ENCODE results near the gene ENAM.

Gene ENAM, protein sequence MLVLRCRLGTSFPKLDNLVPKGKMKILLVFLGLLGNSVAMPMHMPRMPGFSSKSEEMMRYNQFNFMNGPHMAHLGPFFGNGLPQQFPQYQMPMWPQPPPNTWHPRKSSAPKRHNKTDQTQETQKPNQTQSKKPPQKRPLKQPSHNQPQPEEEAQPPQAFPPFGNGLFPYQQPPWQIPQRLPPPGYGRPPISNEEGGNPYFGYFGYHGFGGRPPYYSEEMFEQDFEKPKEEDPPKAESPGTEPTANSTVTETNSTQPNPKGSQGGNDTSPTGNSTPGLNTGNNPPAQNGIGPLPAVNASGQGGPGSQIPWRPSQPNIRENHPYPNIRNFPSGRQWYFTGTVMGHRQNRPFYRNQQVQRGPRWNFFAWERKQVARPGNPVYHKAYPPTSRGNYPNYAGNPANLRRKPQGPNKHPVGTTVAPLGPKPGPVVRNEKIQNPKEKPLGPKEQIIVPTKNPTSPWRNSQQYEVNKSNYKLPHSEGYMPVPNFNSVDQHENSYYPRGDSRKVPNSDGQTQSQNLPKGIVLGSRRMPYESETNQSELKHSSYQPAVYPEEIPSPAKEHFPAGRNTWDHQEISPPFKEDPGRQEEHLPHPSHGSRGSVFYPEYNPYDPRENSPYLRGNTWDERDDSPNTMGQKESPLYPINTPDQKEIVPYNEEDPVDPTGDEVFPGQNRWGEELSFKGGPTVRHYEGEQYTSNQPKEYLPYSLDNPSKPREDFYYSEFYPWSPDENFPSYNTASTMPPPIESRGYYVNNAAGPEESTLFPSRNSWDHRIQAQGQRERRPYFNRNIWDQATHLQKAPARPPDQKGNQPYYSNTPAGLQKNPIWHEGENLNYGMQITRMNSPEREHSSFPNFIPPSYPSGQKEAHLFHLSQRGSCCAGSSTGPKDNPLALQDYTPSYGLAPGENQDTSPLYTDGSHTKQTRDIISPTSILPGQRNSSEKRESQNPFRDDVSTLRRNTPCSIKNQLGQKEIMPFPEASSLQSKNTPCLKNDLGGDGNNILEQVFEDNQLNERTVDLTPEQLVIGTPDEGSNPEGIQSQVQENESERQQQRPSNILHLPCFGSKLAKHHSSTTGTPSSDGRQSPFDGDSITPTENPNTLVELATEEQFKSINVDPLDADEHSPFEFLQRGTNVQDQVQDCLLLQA

DNA sequence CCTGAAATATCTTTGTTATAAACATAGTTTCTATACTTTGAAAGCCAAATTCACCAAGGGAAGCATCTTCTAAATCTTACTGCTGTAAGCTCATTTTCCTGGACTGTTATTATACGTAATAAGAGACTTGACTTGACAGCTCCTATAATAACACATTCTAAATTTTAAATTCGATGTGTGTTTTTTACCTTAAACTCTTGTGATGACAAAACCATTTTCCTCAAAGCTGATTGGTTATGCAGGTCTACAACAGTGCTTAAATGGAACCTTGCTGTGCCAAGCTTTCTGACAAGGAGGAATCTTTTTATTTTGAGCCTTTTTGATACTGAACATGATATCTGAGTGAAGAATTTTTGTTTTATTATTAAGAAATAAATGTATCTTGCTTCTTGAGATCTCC is at the start of gene ENAM:
TSS of gene ENAM (plus strand) at position 301 of the 400 bp plus-strand sequence. CDS start 757 bp downstream, outside the sequence.
- ATAC-seq (ENCODE audit: low read depth) = no peak
- no peaks in the 10 kb centered on the region for H3K9me3 Mint-ChIP-seq
- no peak within 1 kb of the TSS for H3K4me3 Mint-ChIP-seq
- H3K4me1 Mint-ChIP-seq = peaks cover 3% of the 10 kb centered on the region
- H3K27me3 Mint-ChIP-seq = no peaks in the 10 kb centered on the region
- no peak for DNase-seq (ENCODE audit: low spot score in 2 of 2)
- peak within 1 kb of the TSS; percentile 11 for H3K27ac Mint-ChIP-seq
- H3K36me3 Mint-ChIP-seq = peaks cover 6% of the 10 kb centered on the region

DNA sequence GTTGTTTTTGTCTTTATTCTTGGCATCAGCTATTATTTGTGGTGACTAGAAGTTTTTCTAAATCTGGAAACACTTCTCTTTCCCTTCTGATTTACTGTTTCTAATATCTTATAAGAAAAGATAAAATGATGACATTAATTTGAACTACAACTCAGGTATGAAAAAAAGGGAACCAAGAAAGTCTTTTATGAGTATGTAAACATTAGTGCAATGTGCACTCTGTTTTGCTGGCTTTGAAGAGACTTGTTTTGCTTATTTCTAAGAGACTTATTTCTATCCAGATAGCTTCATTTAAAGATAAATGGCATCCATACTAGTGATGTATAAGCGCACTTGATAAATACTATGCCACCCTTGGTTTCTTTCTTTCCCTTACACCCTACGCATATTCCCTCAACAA is 46.6 kb upstream of the ENAM start:
- Mint-ChIP-seq H3K9me3 (peaks cover 1% of the 10 kb centered on the region), H3K4me1 (no peaks in the 10 kb centered on the region), H3K4me3 (no peak overlapping the region), H3K27me3 (no peaks in the 10 kb centered on the region), H3K27ac (no peak overlapping the region), H3K36me3 (peaks cover 2% of the 10 kb centered on the region)
- no peak for DNase-seq (ENCODE audit: low spot score in 2 of 2)
- ATAC-seq (ENCODE audit: low read depth) = no peak

DNA sequence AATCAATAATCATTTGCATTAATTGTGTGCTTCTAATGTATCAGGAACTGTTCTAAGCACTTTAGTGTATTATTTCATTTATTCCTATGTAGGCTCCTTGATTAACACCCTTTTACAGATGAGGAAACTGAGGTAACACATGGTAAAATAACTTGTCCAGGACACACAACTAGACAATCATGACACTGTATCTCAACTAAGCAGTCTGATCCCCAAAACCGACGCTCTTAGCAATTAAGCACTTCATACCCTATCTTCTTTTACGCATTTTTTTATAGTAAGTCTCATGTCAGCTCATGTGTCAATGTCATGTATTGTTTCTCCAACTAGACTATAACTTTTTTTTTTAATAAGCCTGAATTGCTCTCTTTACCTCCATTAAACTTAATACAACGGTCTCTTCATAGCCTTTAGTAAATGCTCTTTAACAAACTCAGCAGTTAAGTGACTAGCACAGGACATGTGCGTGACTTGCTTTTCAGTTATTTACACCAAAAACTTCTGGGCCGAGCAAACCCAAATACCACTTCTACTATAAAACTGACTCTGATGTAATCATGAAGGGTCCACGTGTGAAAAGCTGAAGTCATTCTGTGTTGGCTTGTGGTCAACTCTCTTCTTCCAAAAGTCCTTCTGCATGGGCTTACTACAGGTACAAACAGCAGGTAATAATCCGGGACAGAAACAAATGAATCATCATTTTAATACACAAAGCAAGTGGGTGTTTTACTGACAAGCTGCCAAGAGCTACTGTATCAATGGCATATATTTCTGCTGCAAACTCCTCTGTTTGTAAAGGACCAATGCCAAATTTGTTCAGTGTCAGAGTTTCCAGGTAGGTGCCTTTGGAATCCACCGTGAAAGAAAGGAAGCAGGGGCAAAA is 44.4 kb upstream of the ENAM start:
- Mint-ChIP-seq H3K27me3 (no peaks in the 10 kb centered on the region), H3K4me1 (no peaks in the 10 kb centered on the region), H3K4me3 (no peak overlapping the region), H3K9me3 (no peaks in the 10 kb centered on the region), H3K36me3 (no peaks in the 10 kb centered on the region), H3K27ac (no peak overlapping the region)
- DNase-seq (ENCODE audit: low spot score in 2 of 2) (no peak), ATAC-seq (ENCODE audit: low read depth) (no peak)

DNA sequence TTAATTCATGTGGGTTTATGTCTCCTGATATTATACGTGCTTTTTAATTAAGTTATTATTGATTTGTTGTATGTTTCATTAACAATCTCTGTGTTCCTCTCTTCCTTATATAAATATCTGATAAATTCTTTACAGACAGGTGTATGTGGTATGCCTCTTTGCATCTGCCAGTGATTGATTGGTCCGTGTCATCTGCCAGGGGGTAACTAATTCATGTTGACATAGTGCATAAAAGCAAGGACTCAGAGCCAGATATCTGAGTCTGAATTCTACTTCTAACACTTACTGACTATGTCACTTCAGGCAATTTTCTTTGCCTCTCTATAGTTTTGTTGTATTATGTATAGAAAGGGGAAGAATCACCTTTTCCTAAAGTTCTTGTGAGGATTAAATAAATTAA is 41.7 kb upstream of the ENAM start:
- H3K27me3 Mint-ChIP-seq = no peaks in the 10 kb centered on the region
- H3K4me1 Mint-ChIP-seq = peaks cover 10% of the 10 kb centered on the region
- no peaks in the 10 kb centered on the region for H3K36me3 Mint-ChIP-seq
- no peak for DNase-seq (ENCODE audit: low spot score in 2 of 2)
- no peaks in the 10 kb centered on the region for H3K9me3 Mint-ChIP-seq
- H3K27ac Mint-ChIP-seq = no peak overlapping the region
- ATAC-seq (ENCODE audit: low read depth) = no peak
- H3K4me3 Mint-ChIP-seq = no peak overlapping the region

DNA sequence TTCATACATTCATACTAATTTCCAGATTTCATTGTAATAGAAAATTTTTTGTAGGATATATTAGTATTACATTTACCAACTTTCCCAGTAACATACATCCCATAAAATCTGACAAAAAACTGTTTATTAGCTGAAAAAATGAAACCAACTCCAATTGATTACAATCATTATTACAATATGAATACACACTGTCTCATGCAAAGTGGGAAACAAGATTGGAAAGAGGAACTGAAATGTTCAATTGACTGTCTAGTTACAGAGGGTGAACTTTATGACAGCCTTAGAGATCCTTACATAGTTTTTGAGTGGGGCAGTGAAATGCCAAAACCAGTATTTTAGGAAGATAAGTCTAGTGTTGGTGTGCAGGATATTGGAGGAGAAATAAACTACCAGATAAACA is 38.8 kb upstream of the ENAM start:
- H3K9me3 Mint-ChIP-seq = no peaks in the 10 kb centered on the region
- no peak overlapping the region for H3K27ac Mint-ChIP-seq
- ATAC-seq (ENCODE audit: low read depth) (peak; percentile 90), DNase-seq (ENCODE audit: low spot score in 2 of 2) (no peak)
- H3K36me3 Mint-ChIP-seq = no peaks in the 10 kb centered on the region
- peaks cover 3% of the 10 kb centered on the region for H3K27me3 Mint-ChIP-seq
- H3K4me1 Mint-ChIP-seq = peaks cover 10% of the 10 kb centered on the region
- no peak overlapping the region for H3K4me3 Mint-ChIP-seq

DNA sequence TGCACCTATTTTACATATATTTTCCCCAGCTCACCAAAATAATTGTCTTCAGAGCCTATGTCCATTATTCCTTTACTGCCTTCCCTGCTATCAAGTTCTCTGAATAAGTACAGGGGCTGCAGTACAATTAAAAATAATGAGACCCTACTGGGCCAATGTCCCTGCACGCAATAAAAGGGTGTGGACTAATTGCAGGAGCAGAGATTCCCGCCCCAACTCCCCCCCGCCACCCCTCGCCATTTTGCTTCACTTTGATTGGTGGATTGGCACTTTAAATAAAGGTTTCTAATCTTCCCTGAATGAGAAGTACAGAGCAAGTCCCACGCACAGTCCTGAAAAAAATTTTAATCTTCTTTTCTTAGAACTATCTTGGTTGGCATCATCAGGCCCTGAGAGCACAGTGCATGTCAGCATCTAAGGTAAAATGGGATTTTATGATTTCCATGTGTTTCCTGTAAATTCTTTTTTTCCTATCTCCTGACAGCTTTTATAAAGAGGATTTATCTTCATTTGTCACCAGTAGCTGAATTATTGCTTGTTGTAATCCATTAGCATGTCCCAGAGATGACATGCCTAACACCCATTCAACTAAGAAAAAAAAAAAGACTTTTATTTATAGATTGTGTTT is 36.5 kb upstream of the ENAM start, which contains the start of gene AMBN:
TSS of gene AMBN (plus strand) at position 302 of the 628 bp plus-strand sequence. CDS start at position 405, 103 bp downstream.
- ATAC-seq (ENCODE audit: low read depth) (no peak), DNase-seq (ENCODE audit: low spot score in 2 of 2) (no peak)
- H3K9me3 Mint-ChIP-seq = no peaks in the 10 kb centered on the region
- no peak within 1 kb of the TSS for H3K27ac Mint-ChIP-seq
- no peak within 1 kb of the TSS for H3K4me3 Mint-ChIP-seq
- H3K4me1 Mint-ChIP-seq = peaks cover 10% of the 10 kb centered on the region
- H3K27me3 Mint-ChIP-seq = peaks cover 5% of the 10 kb centered on the region
- no peaks in the 10 kb centered on the region for H3K36me3 Mint-ChIP-seq

DNA sequence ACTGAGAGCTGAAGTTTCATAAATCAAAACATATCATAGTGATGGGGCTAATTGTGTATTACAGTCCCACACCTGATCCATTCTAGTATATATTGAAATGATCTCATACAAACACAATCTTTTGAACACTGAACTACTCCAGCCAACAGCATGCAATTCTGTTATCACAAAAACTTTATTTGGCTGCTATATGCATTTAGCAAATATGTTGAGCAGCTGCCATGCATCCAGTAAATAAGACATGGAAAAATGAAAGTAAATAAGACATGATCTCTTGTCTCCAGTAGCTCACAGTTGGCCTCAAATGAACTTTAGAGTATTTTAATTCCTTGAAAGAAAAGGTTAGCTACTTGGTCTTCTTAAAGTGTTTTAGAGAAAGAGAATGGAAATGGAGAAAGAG is 34.3 kb upstream of the ENAM start:
- DNase-seq (ENCODE audit: low spot score in 2 of 2) (no peak), ATAC-seq (ENCODE audit: low read depth) (no peak)
- Mint-ChIP-seq H3K4me1 (peaks cover 10% of the 10 kb centered on the region), H3K27me3 (peaks cover 5% of the 10 kb centered on the region), H3K4me3 (no peak overlapping the region), H3K9me3 (no peaks in the 10 kb centered on the region), H3K27ac (no peak overlapping the region), H3K36me3 (no peaks in the 10 kb centered on the region)

DNA sequence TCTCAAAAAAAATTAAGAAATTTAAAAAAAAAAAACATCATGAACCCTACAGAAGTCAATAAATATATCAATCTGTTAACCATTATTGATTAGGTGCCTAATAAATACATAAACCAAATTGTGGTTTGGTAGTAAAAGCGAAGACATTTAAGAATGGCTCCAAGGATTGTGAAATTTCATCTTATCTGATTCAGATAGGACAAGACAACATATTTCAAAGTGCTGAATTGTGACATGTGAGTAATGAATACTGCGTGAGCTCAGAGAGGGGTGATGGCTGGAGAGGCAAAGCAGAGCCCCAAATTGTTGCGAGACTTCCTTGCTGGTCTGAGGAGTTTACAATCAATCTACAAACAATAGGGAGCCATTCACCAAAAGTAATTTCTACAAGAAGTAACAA is 28.2 kb upstream of the ENAM start:
- no peak overlapping the region for H3K27ac Mint-ChIP-seq
- peaks cover 2% of the 10 kb centered on the region for H3K4me1 Mint-ChIP-seq
- no peak overlapping the region for H3K4me3 Mint-ChIP-seq
- no peaks in the 10 kb centered on the region for H3K9me3 Mint-ChIP-seq
- H3K27me3 Mint-ChIP-seq = no peaks in the 10 kb centered on the region
- ATAC-seq (ENCODE audit: low read depth) = no peak
- H3K36me3 Mint-ChIP-seq = no peaks in the 10 kb centered on the region
- DNase-seq (ENCODE audit: low spot score in 2 of 2) = no peak

DNA sequence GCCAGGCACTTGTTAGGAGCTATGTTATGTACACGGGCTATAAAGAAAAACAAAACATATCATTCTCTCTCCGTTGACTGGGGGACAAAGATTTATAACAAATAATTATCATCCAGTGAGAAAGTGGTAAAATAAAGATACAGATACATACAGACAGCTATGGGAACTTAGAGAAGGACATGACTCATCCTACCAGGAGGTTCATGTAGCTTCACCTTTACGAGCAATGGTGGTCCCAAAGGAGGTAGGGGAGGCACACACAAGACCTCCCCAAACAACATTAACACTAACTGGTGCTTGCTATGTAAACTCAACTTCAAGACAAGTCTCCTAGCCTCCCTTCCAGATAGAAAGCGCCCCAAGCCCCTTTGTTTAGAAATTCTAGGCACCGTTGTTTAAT is 27.6 kb upstream of the ENAM start:
- Mint-ChIP-seq H3K4me1 (peaks cover 2% of the 10 kb centered on the region), H3K36me3 (no peaks in the 10 kb centered on the region), H3K9me3 (no peaks in the 10 kb centered on the region), H3K27me3 (no peaks in the 10 kb centered on the region), H3K27ac (no peak overlapping the region), H3K4me3 (no peak overlapping the region)
- DNase-seq (ENCODE audit: low spot score in 2 of 2) = no peak
- ATAC-seq (ENCODE audit: low read depth) = no peak

DNA sequence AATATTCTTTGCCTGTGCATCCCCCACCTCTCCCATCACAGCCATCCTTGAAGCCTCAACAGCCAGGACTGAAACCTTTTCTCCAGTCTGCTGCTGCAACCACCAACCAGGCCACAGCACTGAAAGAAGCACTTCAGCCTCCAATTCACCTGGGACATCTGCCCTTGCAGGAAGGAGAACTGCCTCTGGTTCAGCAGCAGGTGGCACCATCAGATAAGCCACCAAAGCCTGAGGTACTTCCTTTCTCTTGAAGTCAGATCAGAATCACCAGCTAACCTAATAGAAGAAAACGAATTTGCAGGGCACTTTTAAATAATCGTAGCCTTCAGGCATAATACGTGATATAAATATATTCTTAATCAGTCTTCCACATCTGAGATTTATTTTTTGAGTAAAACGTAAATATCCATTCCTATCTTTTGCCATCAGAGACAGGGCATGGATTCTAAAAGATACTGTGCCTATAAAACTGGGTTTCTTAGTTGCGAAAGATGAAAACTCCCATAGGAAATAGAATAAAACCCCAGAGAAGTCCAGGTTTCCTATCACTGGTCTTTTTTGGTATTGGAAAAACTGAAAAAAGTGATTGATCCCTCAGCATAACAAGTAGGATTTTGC is 27.0 kb upstream of the ENAM start:
- H3K36me3 Mint-ChIP-seq = no peaks in the 10 kb centered on the region
- H3K27me3 Mint-ChIP-seq = no peaks in the 10 kb centered on the region
- peaks cover 2% of the 10 kb centered on the region for H3K4me1 Mint-ChIP-seq
- H3K27ac Mint-ChIP-seq = no peak overlapping the region
- H3K4me3 Mint-ChIP-seq = no peak overlapping the region
- DNase-seq (ENCODE audit: low spot score in 2 of 2) (peak; percentile 56 to 62), ATAC-seq (ENCODE audit: low read depth) (peak; percentile 98)
- no peaks in the 10 kb centered on the region for H3K9me3 Mint-ChIP-seq

DNA sequence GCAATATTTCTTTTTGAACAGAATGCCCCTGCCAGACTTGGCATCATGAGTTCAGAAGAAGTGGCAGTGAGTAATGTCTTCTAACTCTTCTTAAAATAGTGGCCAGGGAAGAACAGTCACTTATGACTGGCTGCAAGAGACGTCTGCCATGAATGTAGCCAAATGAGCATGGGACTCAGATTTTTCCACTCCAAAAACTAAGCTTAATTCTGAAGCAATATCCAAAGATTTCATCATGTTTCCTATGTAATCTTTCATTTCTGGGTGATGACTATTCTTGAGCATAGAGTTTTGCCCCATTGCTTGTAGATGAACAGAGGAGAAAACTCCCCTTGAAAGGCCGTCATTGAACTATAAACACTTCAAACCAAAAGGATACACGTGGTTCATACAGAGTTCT is 24.7 kb upstream of the ENAM start:
- no peaks in the 10 kb centered on the region for H3K36me3 Mint-ChIP-seq
- no peak overlapping the region for H3K4me3 Mint-ChIP-seq
- H3K27me3 Mint-ChIP-seq = no peaks in the 10 kb centered on the region
- no peak overlapping the region for H3K27ac Mint-ChIP-seq
- ATAC-seq (ENCODE audit: low read depth) (no peak), DNase-seq (ENCODE audit: low spot score in 2 of 2) (no peak)
- peaks cover 2% of the 10 kb centered on the region for H3K4me1 Mint-ChIP-seq
- H3K9me3 Mint-ChIP-seq = no peaks in the 10 kb centered on the region

DNA sequence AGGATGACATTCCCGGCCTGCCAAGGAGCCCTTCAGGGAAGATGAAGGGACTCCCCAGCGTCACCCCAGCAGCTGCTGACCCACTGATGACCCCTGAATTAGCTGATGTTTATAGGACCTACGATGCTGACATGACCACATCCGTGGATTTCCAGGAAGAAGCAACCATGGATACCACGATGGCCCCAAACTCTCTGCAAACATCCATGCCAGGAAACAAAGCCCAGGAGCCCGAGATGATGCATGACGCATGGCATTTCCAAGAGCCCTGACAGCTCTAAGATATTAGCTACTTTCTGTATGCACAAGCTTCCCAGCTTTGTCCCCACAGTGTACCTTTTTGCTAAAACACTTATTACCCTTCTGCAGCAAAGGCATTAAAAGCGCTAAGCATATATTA is 22.1 kb upstream of the ENAM start:
- ATAC-seq (ENCODE audit: low read depth) (no peak), DNase-seq (ENCODE audit: low spot score in 2 of 2) (no peak)
- no peak overlapping the region for H3K4me3 Mint-ChIP-seq
- H3K27ac Mint-ChIP-seq = no peak overlapping the region
- H3K9me3 Mint-ChIP-seq = no peaks in the 10 kb centered on the region
- H3K36me3 Mint-ChIP-seq = no peaks in the 10 kb centered on the region
- H3K27me3 Mint-ChIP-seq = no peaks in the 10 kb centered on the region
- no peaks in the 10 kb centered on the region for H3K4me1 Mint-ChIP-seq

Data from memory B cell (primary cell).